Lower lobe of right lung (tissue), 2 donors: ENCODE measurements around the gene C3. TPM values are rescaled to one million over a fixed set of nuclear protein-coding genes. Genes with fewer than 3 reads are reported as not detected.

Experiments used
- ATAC-seq, 2 donors: fragments of 200-7000 bp; cut with Tn5 transposase; one replicate each; pipeline ENCODE4 v1.9.1; 2020 to 2022; ENCODE audit warnings: mild to moderate bottlenecking in 2 of 2, moderate library complexity in 2 of 2
- DNase-seq: peaks from one replicate; pipeline ENCODE4 v3.0.0-alpha.2; 2020
- H3K27ac ChIP-seq: fragments of 200-600 bp; one replicate; pipeline ENCODE4 v1.8.0; 2022
- H3K27me3 ChIP-seq: fragments of 200-600 bp; one replicate; pipeline ENCODE4 v1.8.0; 2022; ENCODE audit warnings: low read depth
- H3K36me3 ChIP-seq: fragments of 200-600 bp; one replicate; pipeline ENCODE4 v1.8.0; 2022; ENCODE audit warnings: mild to moderate bottlenecking
- H3K4me1 ChIP-seq: fragments of 200-600 bp; one replicate; pipeline ENCODE4 v1.8.0; 2022
- H3K4me3 ChIP-seq: fragments of 200-600 bp; one replicate; pipeline ENCODE4 v1.8.0; 2022; ENCODE audit warnings: mild to moderate bottlenecking
- H3K9me3 ChIP-seq: fragments of 200-600 bp; one replicate; pipeline ENCODE4 v1.8.0; 2022
- CTCF ChIP-seq: fragments of 200-600 bp; IDR thresholded peaks from one replicate; pipeline ENCODE4 v1.8.0; 2022; ENCODE audit warnings: antibody characterized with exemption, mild to moderate bottlenecking
- intact Hi-C: fragments of 100-400 bp; cut with DNase I; formaldehyde crosslinking; loops from one replicate; pipeline ENCODE4 v1.11.0; 2022
- long read RNA-seq: library from polyadenylated mRNA; unstranded; transcript quantifications from one replicate; pipeline ENCODE4 v2.0.0, GENCODE V29; 2021
- total RNA-seq: library from RNA; stranded (reverse); fragmentation: NEBNext Ultra II Directional; extraction: Animal tissue kit (Norgen Biotek cat#: 25700); gene quantifications from one replicate; pipeline ENCODE4 v1.2.1, GENCODE V29; 2021
- donor health status: DM: no; HTN: yes; CAD: no; lungs with severe emphysema.

C3 gene
- 1,321 TPM for total RNA-seq
- long read RNA-seq, full-length matches to known transcripts: 64 of 666 reads
- long read RNA-seq, partial matches to known transcripts: 578 of 666 reads
- long read RNA-seq, other reads (novel, unspliced or antisense): 24 of 666 reads

GRCh38 chr19:6720369-6721137, at the start of gene C3:
TSS of gene C3 (minus strand) at chr19:6720650. CDS start at chr19:6720589, 61 bp downstream.
- peak; percentile 77 to 82 for ATAC-seq
- H3K4me3 ChIP-seq: peak within 1 kb of the TSS; percentile 53
- no peak for TF ChIP-seq CTCF
- peak; percentile 68 for DNase-seq
- H3K27me3 ChIP-seq: no peaks in the 10 kb centered on the region
- no peaks in the 10 kb centered on the region for H3K9me3 ChIP-seq
- peaks cover 48% of the 10 kb centered on the region for H3K4me1 ChIP-seq
- intact Hi-C loops: no loop called here
- H3K36me3 ChIP-seq: peaks cover 24% of the 10 kb centered on the region
- peak within 1 kb of the TSS; percentile 76 for H3K27ac ChIP-seq

DNA sequence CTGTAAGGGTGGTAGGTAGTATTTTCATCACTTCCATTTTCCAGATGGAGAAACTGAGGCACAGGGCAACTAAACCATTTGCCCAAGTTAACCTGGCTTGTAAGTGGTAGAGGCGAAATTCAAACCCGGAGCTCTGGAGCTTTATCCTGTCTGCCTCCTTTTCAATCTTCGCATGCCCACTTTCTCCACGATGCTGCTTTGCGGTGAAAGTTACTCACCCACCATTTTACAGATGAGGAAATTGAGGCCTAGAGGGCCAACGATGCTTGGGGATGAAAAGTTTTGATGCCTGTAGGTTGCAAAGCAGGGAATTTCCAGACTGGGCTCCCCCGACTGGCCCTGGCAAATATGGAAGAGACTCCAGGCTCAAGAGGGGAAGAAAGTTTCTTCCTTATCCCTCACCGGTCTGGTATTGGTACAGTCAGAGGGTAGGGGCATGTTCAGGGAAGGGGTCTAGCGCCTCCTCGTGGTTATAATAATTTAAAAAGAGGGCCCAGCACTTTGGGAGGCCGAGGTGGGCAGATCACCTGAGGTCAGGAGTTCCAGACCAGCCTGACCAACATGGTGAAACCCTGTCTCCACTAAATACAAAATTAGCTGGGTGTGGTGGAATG, 48.7 kb upstream of the C3 start:
- peaks cover 8% of the 10 kb centered on the region for H3K27me3 ChIP-seq
- no peak overlapping the region for H3K27ac ChIP-seq
- no peak for DNase-seq
- intact Hi-C loops: no loop called here
- H3K4me1 ChIP-seq: peaks cover 31% of the 10 kb centered on the region
- no peak for ATAC-seq
- peak; percentile 40 for TF ChIP-seq CTCF
- no peak overlapping the region for H3K4me3 ChIP-seq
- H3K36me3 ChIP-seq: no peaks in the 10 kb centered on the region
- no peaks in the 10 kb centered on the region for H3K9me3 ChIP-seq

- Histone ChIP-seq H3K27ac (peak overlapping the region; percentile 74), H3K4me1 (peaks cover 31% of the 10 kb centered on the region), H3K9me3 (no peaks in the 10 kb centered on the region), H3K4me3 (peak overlapping the region; percentile 61), H3K27me3 (peaks cover 8% of the 10 kb centered on the region), H3K36me3 (peaks cover 2% of the 10 kb centered on the region)
- intact Hi-C loops: no loop called here
- DNase-seq (no peak), ATAC-seq (no peak)
- TF ChIP-seq CTCF: no peak
Observed at GRCh38 chr19:6768236-6768785, 47.9 kb upstream of the C3 start.

DNA sequence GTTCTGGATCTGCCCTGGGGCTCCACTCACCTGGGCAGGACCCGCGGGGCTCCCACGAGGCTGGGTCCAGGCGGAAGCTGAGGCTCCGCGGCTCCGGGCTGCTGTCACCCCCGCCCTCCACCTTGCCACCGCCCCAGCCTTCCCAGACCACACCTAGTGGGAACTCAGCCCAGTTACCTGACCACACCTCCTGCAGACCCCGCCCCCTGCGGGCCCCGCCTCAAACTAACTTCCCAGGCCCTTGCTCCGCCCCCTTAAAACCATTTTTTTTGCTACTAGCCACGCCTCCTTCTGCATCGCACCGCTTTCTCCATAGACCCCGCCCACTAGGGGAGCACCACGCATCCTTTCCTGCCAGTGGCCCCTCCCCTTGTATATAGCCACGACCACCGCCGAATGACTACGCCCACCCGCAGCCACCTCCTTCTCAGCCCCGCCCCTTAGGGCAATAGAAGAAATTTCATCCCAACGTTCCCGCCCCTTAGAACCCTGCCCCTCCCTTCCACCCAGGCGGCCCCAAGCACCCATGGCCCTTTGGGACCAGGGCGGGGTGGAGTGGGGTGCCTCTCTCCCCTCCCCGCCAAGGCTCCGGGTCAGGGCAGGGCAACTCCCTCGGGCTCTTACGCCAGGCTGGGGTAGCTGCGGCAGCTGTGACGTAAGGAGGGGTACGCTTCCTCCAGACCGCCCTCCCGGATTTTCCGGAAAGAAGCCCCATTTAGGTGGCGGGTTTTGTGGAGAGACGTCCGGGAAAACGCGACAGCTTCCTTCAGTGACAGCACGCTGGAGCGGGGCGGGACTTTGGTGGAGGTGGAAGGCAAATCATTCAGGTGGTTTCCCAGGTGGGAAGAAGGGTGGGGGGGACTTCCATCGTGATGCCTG, 47.1 kb upstream of the C3 start, which contains the start of gene SH2D3A:
TSS of gene SH2D3A (minus strand) at position 79 of the 879 bp plus-strand sequence. CDS start 3,687 bp downstream, outside the sequence.
- Histone ChIP-seq H3K36me3 (peaks cover 9% of the 10 kb centered on the region), H3K9me3 (no peaks in the 10 kb centered on the region), H3K4me1 (peaks cover 31% of the 10 kb centered on the region), H3K4me3 (peak within 1 kb of the TSS; percentile 61), H3K27ac (peak within 1 kb of the TSS; percentile 74), H3K27me3 (peaks cover 8% of the 10 kb centered on the region)
- TF ChIP-seq CTCF: no peak
- ATAC-seq (peak; percentile 92 to 95), DNase-seq (peak; percentile 93)
- intact Hi-C loops: no loop called here

- H3K9me3 ChIP-seq: no peaks in the 10 kb centered on the region
- intact Hi-C loops: no loop called here
- H3K27me3 ChIP-seq: peaks cover 8% of the 10 kb centered on the region
- DNase-seq (no peak), ATAC-seq (peak; percentile 52 to 62)
- H3K36me3 ChIP-seq: peaks cover 9% of the 10 kb centered on the region
- peak overlapping the region; percentile 61 for H3K4me3 ChIP-seq
- no peak for TF ChIP-seq CTCF
- H3K27ac ChIP-seq: peak overlapping the region; percentile 74
- peaks cover 31% of the 10 kb centered on the region for H3K4me1 ChIP-seq
Observed at GRCh38 chr19:6767081-6767356, 46.6 kb upstream of the C3 start.
